Measurements from ENCODE around the gene RPSA.
"Not testable (repeated sequence)": the region's sequence is repeated elsewhere in the genome, so short reads cannot be mapped to it uniquely, and the experiment has no call there.

Gene RPSA

GRCh38 chr3:39406368-39407258 is at the start of gene RPSA:
TSS of gene RPSA (plus strand) at chr3:39406720. CDS start at chr3:39407654, 934 bp downstream.
- DNase-seq = peak; percentile 97

- DNase-seq = peak in 1 of 2 donors; percentile 22
Measured at GRCh38 chr3:39358333-39358732, 48.2 kb upstream of the RPSA start.

- peak; percentile 35 to 58 for DNase-seq
Measured at GRCh38 chr3:39361252-39361927, 45.1 kb upstream of the RPSA start.

GRCh38 chr3:39362192-39362591 is 44.3 kb upstream of the RPSA start:
- DNase-seq = no peak

GRCh38 chr3:39362812-39363211 is 43.7 kb upstream of the RPSA start:
- DNase-seq = no peak

GRCh38 chr3:39370450-39370849 is 36.1 kb upstream of the RPSA start:
- DNase-seq = not testable (repeated sequence)

- DNase-seq = no peak
Measured at GRCh38 chr3:39372833-39373232, 33.7 kb upstream of the RPSA start.

GRCh38 chr3:39376959-39377634 is 29.4 kb upstream of the RPSA start:
- no peak for DNase-seq

- peak; percentile 63 to 75 for DNase-seq
Measured at GRCh38 chr3:39378088-39378487, 28.4 kb upstream of the RPSA start.

- DNase-seq = no peak
Measured at GRCh38 chr3:39378957-39379777, 27.4 kb upstream of the RPSA start.

- DNase-seq = no peak
Measured at GRCh38 chr3:39379778-39380155, 26.8 kb upstream of the RPSA start.

- DNase-seq = no peak
Measured at GRCh38 chr3:39381432-39381831, 25.1 kb upstream of the RPSA start.

GRCh38 chr3:39383045-39383880 is 23.3 kb upstream of the RPSA start, which contains the start of gene SLC25A38:
TSS of gene SLC25A38 (plus strand) at chr3:39383370. CDS start at chr3:39383725, 355 bp downstream.
- DNase-seq = peak; percentile 78 to 80

- peak; percentile 93 to 94 for DNase-seq
Measured at GRCh38 chr3:39383881-39384664, 22.4 kb upstream of the RPSA start.

GRCh38 chr3:39384665-39385000 is 21.9 kb upstream of the RPSA start:
- no peak for DNase-seq

- DNase-seq = no peak
Measured at GRCh38 chr3:39385456-39386090, 20.9 kb upstream of the RPSA start.

GRCh38 chr3:39386318-39386717 is 20.2 kb upstream of the RPSA start:
- DNase-seq = no peak

- DNase-seq = no peak
Measured at GRCh38 chr3:39387411-39387975, 19.0 kb upstream of the RPSA start.

- DNase-seq = no peak
Measured at GRCh38 chr3:39388153-39388552, 18.4 kb upstream of the RPSA start.

GRCh38 chr3:39388741-39389248 is 17.7 kb upstream of the RPSA start:
- DNase-seq = peak in 1 of 2 donors; percentile 23

Data from CD4-positive, alpha-beta T cell treated with Interleukin-1 beta for 1 hour (primary cell).